ENCODE data around the gene TACR1.
"Not testable (repeated sequence)": the region's sequence is repeated elsewhere in the genome, so short reads cannot be mapped to it uniquely, and the experiment has no call there.

TACR1 gene

GRCh38 chr2:75199428-75200011 is at the start of gene TACR1:
Gene TACR1 (minus strand): TSS chr2:75199520. CDS start chr2:75198934, 586 bp downstream.
- peak within 1 kb of the TSS; percentile 86 for H3K4me3 Mint-ChIP-seq
- no peak within 1 kb of the TSS for H3K27ac Mint-ChIP-seq

GRCh38 chr2:75248581-75248980 is 49.3 kb upstream of the TACR1 start:
- H3K4me1 Mint-ChIP-seq; H3K27ac Mint-ChIP-seq; DNase-seq; H3K27me3 Mint-ChIP-seq (ENCODE audit: low read depth, poor library complexity); H3K36me3 Mint-ChIP-seq (ENCODE audit: low read depth); H3K4me3 Mint-ChIP-seq: not testable (repeated sequence)
- H3K9me3 Mint-ChIP-seq: peaks cover 42% of the 10 kb centered on the region

More at GRCh38 chr2:75199428-75200011, at the start of gene TACR1:
- H3K36me3 Mint-ChIP-seq (ENCODE audit: low read depth): no peaks in the 10 kb centered on the region
- peaks cover 94% of the 10 kb centered on the region for H3K27me3 Mint-ChIP-seq (ENCODE audit: low read depth, poor library complexity)
- H3K9me3 Mint-ChIP-seq: no peaks in the 10 kb centered on the region
- peak; percentile 77 for DNase-seq
- TF ChIP-seq CTCF (IDR thresholded peaks at IDR 0.05): peak; percentile 49
- peaks cover 16% of the 10 kb centered on the region for H3K4me1 Mint-ChIP-seq

GRCh38 chr2:75246441-75247167 is 47.3 kb upstream of the TACR1 start:
- no peaks in the 10 kb centered on the region for H3K4me1 Mint-ChIP-seq
- no peak for TF ChIP-seq CTCF (IDR thresholded peaks at IDR 0.05)
- no peaks in the 10 kb centered on the region for H3K27me3 Mint-ChIP-seq (ENCODE audit: low read depth, poor library complexity)
- no peak overlapping the region for H3K4me3 Mint-ChIP-seq
- H3K27ac Mint-ChIP-seq: no peak overlapping the region
- peaks cover 5% of the 10 kb centered on the region for H3K36me3 Mint-ChIP-seq (ENCODE audit: low read depth)
- H3K9me3 Mint-ChIP-seq: peaks cover 58% of the 10 kb centered on the region
- DNase-seq: no peak

- H3K9me3 Mint-ChIP-seq: peaks cover 39% of the 10 kb centered on the region
- H3K27me3 Mint-ChIP-seq (ENCODE audit: low read depth, poor library complexity): no peaks in the 10 kb centered on the region
- H3K27ac Mint-ChIP-seq: no peak overlapping the region
- DNase-seq: no peak
- no peak for TF ChIP-seq CTCF (IDR thresholded peaks at IDR 0.05)
- H3K4me1 Mint-ChIP-seq: no peaks in the 10 kb centered on the region
- H3K36me3 Mint-ChIP-seq (ENCODE audit: low read depth): peaks cover 5% of the 10 kb centered on the region
- no peak overlapping the region for H3K4me3 Mint-ChIP-seq
These were observed 43.9 kb upstream of the TACR1 start for GRCh38 chr2:75243219-75243618.

GRCh38 chr2:75241696-75242095 is 42.4 kb upstream of the TACR1 start:
- H3K4me3 Mint-ChIP-seq: no peak overlapping the region
- no peak for TF ChIP-seq CTCF (IDR thresholded peaks at IDR 0.05)

GRCh38 chr2:75238670-75239330 is 39.5 kb upstream of the TACR1 start:
- no peak for DNase-seq
- TF ChIP-seq CTCF (IDR thresholded peaks at IDR 0.05): no peak
- no peak overlapping the region for H3K4me3 Mint-ChIP-seq
- H3K27me3 Mint-ChIP-seq (ENCODE audit: low read depth, poor library complexity): no peaks in the 10 kb centered on the region
- peaks cover 5% of the 10 kb centered on the region for H3K36me3 Mint-ChIP-seq (ENCODE audit: low read depth)
- H3K4me1 Mint-ChIP-seq: no peaks in the 10 kb centered on the region
- H3K9me3 Mint-ChIP-seq: peaks cover 29% of the 10 kb centered on the region
- no peak overlapping the region for H3K27ac Mint-ChIP-seq

More at GRCh38 chr2:75241696-75242095, 42.4 kb upstream of the TACR1 start:
- Mint-ChIP-seq H3K36me3 (ENCODE audit: low read depth) (peaks cover 5% of the 10 kb centered on the region), H3K9me3 (peaks cover 39% of the 10 kb centered on the region), H3K27ac (no peak overlapping the region), H3K4me1 (no peaks in the 10 kb centered on the region), H3K27me3 (ENCODE audit: low read depth, poor library complexity) (no peaks in the 10 kb centered on the region)
- DNase-seq: no peak
